ENCODE measurements around the gene HAPLN1.
"Not testable (repeated sequence)": the region's sequence is repeated elsewhere in the genome, so short reads cannot be mapped to it uniquely, and the experiment has no call there.

Gene HAPLN1

DNA sequence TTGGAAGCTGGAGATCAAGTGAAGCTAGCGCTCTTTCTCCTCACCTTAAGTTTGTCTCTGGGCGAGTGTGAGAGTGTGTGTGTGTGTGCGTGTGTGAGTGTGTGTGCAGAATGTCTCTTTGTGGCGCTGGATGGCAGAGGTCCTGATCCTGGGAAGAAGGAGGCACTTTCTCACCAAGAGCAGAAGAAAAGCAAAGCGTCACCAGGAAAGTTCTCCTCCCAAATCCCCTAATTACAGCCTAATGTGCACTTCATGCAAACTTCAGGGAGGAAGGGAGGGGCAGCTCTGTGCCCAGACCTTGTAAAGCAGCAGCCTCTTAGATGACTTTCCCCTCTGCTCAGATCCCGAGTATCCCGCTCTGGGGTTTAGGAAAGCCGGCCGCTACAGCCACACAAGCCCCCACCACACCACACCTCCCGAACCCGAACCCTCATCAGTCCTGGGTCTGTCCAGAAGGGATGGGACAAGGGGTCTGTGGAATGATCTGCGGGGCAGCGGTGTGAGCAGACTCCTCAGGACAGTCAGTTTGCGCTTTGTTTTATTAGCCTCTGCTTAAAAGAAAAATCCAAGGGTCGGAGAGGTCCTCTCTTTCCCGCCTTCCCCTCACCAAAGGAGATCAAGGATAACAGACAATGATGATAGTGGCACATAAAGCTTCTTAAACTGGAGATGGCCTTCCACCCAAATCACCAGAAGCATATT lies at the start of gene HAPLN1:
Gene HAPLN1, minus strand, starts transcription at position 20 of the 702 bp plus-strand sequence. CDS start 47,332 bp downstream, outside the sequence.
- no peak for DNase-seq (ENCODE audit: low read depth in 3 of 3)

DNA sequence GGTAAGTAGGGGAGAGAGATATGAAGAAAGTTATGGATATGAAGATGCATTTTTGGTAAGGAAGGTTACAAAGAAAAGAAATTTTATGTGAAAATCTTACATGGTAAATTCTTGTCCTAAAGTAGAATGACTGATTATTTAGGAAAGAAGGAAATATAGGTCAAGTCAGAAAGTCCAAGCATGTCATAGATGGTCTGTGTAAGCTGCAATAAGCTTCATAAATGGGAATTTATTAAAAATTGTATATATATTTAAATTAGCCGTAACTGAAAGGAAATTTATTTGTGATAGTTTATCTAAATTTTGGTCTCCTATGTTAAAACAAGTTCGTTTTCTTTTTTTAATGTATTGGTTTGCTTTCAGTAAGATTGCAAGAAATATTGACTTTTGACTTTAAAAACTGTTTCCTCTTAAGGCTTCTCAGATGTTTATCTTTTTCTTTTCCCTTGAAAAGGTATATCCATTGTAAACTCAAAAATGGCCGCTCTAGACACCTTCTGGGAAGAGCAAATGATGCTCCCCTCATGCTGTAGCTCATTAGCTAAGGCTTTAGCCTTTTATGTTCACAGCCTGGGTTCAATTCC lies 46.8 kb upstream of the HAPLN1 start:
- no peak for DNase-seq (ENCODE audit: low read depth in 3 of 3)

GRCh38 chr5:83764101-83764500 lies 43.4 kb upstream of the HAPLN1 start:
- no peak for DNase-seq (ENCODE audit: low read depth in 3 of 3)

GRCh38 chr5:83760579-83760978 lies 39.9 kb upstream of the HAPLN1 start:
- DNase-seq (ENCODE audit: low read depth in 3 of 3), result no peak

DNA sequence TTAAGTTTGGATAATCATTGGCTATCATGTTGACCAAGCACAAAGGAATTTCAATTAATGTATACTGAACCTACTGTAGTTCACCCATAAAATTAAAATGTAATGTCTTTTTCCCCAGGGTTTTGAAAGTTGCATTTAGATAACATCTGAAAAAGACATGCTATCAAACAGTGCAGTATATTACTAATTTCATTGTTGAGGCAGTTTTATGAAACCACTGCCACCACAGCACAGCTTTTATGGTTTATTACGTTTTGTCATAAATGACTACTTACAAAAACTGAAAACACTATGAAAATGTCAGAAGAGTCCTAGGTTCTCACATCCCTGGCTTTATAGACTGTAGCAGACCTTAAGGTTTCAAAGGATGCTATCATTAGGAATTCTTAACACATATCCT lies 32.0 kb upstream of the HAPLN1 start:
- DNase-seq (ENCODE audit: low read depth in 3 of 3), result no peak

- DNase-seq (ENCODE audit: low read depth in 3 of 3), result no peak
These were observed 30.5 kb upstream of the HAPLN1 start for GRCh38 chr5:83751201-83751600.

DNA sequence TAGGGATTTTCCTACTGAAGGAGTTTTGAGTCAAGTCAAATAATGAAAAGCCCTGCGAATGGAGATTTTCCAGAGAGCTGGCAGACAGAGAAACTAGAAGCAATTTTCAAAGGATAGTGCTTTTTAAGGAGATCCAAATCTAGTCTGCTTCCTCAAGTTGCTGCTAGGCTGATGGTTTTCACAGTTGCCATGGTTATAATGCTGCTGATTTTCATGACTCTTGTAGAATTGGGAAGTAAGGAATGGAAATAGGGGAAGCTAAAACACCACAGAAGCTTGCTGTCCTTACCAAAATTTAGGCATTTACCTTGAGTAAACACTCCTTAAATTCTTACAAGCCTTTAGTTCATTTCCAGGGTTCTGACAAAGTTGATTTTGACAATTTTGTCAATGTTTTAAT lies 30.1 kb upstream of the HAPLN1 start:
- no peak for DNase-seq (ENCODE audit: low read depth in 3 of 3)

GRCh38 chr5:83745816-83746215 lies 25.2 kb upstream of the HAPLN1 start:
- no peak for DNase-seq (ENCODE audit: low read depth in 3 of 3)

DNA sequence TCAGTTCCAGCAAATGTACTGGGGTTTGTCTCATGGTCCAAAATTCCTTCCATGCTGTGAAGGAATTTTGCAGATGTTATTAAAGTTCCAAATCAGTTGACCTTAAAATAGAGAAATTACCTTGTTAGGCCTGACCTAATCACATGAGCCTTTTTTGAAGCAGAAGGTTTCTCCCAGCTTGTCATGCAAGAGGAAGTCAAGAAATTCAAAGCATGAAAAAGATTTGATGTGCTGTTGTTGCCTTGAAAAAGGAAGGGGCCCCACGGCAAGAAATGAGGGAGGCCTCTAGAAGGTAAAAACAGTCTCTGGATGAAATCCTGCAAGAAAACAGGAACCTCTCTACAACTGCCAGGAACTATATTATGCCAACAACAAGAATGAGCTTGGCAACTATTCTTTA lies 24.2 kb upstream of the HAPLN1 start:
- DNase-seq (ENCODE audit: low read depth in 3 of 3), result no peak

- DNase-seq (ENCODE audit: low read depth in 3 of 3), result no peak
These were observed 21.4 kb upstream of the HAPLN1 start for GRCh38 chr5:83742089-83742488.

GRCh38 chr5:83741571-83741970 lies 20.9 kb upstream of the HAPLN1 start:
- no peak for DNase-seq (ENCODE audit: low read depth in 3 of 3)

GRCh38 chr5:83740741-83741140 lies 20.1 kb upstream of the HAPLN1 start:
- DNase-seq (ENCODE audit: low read depth in 3 of 3), result no peak

GRCh38 chr5:83736169-83736568 lies 15.5 kb upstream of the HAPLN1 start:
- not testable (repeated sequence) for DNase-seq (ENCODE audit: low read depth in 3 of 3)

DNA sequence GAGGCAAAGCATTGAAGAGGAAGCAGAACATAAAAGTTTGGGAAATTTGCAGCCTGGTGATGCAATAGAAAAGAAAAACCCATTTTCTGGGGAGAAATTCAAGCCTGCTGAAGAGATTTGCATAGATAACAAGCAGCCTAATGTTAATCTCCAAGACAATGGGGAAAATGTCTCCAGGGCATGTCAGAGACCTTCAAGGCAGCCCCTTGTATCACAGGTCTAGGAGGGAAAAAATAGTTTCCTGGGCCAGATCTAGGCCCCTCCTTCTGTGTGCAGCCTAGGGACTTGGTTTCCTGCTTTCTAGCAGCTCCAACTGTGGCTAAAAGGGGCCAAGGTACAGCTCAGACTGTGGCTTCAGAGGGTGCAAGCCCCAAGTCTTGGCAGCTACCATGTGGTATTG lies 14.4 kb upstream of the HAPLN1 start:
- DNase-seq (ENCODE audit: low read depth in 3 of 3), result not testable (repeated sequence)

DNA sequence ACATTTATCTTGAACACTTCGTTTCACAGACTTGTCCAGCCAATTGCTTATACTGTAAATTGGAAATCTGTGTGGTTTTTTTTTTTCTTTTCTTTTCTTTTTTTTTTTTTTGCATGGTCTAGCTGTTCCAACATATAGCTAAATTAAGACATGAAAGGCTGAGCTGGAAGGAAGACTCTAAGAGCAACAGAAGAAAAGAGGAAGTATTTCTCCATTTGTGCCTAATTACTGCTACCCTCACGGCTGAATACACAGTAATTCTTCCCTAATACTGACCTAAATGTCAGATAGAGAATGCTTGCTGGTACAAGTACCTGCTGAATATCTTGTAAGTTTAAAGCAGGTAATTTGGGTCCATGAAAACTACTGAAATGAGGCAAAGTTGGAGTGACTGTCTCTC lies 11.0 kb upstream of the HAPLN1 start:
- DNase-seq (ENCODE audit: low read depth in 3 of 3), result no peak

GRCh38 chr5:83729362-83729761 lies 8.7 kb upstream of the HAPLN1 start:
- no peak for DNase-seq (ENCODE audit: low read depth in 3 of 3)

DNA sequence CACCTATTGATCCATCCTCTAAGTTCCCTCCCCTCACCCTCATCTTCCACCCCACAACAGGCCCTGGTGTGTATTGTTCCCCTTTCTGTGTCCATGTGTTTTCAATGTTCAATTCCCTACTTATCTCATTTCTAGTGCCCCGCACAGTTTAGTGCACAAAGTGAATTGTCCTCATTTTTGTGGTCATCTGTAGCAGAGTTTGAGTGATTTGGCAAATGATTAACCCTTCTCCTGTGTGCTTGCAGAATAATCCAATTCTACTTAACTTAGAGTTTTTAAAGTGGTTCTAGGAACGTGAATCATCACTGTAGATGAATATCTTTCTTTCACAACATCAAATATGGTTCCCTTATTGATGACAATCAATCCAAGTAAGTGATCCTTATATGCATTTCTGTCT lies 6.3 kb upstream of the HAPLN1 start:
- DNase-seq (ENCODE audit: low read depth in 3 of 3), result no peak

- DNase-seq (ENCODE audit: low read depth in 3 of 3), result no peak
These were observed 4.3 kb upstream of the HAPLN1 start for GRCh38 chr5:83724935-83725334.

GRCh38 chr5:83724001-83724400 lies 3.3 kb upstream of the HAPLN1 start:
- no peak for DNase-seq (ENCODE audit: low read depth in 3 of 3)

GRCh38 chr5:83723031-83723430 lies 2.4 kb upstream of the HAPLN1 start:
- no peak for DNase-seq (ENCODE audit: low read depth in 3 of 3)

DNA sequence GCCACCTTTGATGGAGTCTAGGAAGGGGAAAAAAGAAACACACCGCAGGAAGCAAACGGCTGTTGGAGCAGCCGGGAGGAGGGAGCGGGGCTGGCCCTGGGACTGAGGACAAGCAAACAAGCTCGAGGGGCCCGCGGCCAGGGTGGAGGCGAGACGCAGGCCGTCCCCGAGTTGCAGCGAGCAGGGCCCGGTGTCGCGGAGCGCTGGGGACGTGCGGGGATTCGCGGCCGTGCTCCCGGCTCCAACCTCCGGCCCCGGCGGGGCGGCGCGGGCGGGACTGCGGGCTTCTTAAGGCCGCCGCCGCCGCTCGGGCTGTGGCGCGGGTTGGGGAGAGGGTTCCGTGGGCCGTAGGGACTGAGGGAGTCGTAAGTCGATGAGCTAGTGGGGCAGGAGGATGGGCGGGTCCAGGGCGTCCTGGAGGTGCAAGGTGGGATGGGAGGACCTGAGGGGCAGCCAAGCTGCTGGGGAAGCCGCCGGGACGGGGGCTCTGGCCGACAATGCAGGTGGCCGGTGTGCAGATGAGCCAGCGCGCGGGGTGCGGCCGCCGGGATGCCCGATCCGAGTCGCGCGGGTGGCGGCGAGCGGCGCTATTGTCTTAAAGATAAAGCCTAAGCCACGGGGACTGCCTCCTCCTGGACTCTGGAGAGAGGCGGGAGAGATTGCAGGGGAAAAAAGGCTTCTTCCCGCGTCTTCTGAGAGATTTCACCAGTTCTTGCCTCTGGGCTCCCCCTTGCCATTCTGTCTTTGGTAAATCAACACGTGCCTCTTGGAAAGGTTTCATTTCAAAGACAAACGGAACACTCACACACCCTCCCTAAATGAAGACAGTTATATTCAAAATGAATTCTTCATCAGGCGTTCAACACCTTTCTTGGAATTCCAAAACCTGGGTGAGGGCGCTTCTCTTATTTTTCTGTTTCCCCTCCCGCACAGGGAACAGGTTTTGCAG lies 1.6 kb upstream of the HAPLN1 start:
- no peak for DNase-seq (ENCODE audit: low read depth in 3 of 3)

- DNase-seq (ENCODE audit: low read depth in 3 of 3), result no peak
These were observed 1.6 kb downstream of the HAPLN1 start for GRCh38 chr5:83718936-83719495.
